Hematopoietic multipotent progenitor cell treated with erythropoietin and hydrocortisone succinate and interleukin-3 and kit ligand, for 8 days (in vitro differentiated cells): Measurements from ENCODE around the gene INTS3.
"Not testable (repeated sequence)": the region's sequence is repeated elsewhere in the genome, so short reads cannot be mapped to it uniquely, and the experiment has no call there.

Experiments
- DNase-seq: peaks from one replicate; pipeline ENCODE4 v3.0.0-alpha.2; 2015

Gene INTS3

DNA sequence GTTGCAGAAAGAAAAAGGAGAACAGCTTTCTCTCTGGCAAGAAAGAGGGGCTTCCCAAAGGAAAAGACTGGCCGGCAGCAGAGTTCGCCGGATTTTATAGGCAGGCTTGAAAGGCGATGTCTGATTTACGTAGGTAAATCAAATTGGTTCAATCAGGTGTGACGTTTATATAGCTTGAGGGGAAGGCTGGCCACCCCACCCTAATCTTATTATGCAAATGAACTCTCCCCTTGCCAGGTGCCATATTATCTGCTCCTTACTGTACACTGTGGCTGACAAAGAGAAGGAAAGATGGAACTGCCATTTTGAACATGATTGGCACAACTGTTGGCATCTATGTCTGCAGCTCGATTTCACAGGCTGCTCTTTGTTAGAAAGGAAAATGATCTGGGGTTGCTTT lies 16.8 kb upstream of the INTS3 start:
- no peak for DNase-seq

DNA sequence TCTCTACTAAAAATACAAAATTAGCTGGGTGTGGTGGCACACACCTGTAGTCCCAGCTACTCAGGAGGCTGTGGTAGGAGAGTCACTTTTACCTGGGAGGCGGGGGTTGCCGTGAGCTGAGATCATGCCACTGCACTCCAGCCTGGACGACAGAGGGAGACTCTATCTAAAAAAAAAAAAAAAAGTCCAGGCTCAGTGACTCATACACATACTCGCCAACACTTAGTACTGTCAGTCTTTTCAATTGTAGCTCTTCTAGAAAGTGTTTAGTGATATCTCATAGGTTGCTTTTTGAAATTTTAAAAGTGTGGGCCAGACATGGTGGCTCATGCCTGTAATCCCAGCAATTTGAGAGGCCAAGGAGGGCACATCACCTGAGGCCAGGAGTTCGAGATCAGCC lies 11.6 kb upstream of the INTS3 start:
- not testable (repeated sequence) for DNase-seq

DNA sequence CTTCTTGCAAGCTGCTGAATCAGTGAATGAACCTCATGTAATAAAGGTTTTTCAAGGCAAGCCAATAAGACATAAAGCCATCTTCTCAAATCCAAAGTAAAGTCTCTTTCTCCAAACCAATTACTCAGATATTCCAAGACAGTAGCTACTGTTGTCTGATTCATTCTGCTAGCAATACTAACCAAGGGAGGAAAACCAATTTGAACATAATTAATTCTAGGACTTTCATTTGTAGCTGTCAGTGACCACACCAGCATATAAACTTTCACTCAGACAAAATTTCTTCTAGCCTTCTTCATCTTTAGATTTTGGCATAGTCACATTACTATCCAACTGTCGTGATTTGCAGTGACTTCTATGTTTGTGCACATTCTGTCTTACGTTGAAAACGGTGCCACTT lies 10.5 kb upstream of the INTS3 start:
- no peak for DNase-seq

DNA sequence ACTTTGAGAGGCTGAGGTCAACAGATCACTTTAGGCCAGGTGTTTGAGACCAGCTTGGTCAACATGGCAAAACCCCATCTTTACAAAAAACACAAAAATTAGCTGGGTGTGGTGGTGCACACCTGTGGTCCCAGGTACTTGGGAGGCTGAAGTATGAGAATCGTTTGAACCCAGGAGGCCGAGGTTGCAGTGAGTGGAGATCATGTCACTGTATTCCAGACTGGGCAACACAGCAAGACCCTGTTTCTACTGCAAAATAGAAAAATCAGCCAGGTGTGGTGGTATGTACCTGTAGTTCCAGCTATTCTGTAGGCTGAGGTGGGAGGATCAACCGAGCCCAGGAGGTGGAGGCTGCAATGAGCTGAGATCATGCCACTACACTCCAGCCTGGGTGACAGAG lies 4.2 kb upstream of the INTS3 start:
- no peak for DNase-seq

DNA sequence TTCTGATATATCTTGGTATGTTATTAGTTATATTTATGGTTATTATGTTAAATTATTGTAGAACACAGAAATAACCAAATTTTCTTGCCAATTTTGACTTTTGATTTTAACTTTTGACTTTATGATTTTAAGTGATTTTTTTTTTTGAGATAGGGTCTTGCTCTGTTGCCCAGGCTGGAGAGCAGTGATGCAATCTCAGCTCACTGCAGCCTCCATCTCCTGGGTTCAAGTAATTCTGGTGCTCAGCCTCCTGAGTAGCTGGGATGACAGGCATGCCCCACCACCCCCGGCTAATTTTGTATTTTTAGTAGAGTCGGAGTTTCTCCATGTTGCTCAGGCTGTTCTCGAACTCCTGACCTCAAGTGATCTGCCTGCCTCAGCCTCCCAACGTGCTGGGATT lies 3.2 kb upstream of the INTS3 start:
- DNase-seq, result not testable (repeated sequence)

DNA sequence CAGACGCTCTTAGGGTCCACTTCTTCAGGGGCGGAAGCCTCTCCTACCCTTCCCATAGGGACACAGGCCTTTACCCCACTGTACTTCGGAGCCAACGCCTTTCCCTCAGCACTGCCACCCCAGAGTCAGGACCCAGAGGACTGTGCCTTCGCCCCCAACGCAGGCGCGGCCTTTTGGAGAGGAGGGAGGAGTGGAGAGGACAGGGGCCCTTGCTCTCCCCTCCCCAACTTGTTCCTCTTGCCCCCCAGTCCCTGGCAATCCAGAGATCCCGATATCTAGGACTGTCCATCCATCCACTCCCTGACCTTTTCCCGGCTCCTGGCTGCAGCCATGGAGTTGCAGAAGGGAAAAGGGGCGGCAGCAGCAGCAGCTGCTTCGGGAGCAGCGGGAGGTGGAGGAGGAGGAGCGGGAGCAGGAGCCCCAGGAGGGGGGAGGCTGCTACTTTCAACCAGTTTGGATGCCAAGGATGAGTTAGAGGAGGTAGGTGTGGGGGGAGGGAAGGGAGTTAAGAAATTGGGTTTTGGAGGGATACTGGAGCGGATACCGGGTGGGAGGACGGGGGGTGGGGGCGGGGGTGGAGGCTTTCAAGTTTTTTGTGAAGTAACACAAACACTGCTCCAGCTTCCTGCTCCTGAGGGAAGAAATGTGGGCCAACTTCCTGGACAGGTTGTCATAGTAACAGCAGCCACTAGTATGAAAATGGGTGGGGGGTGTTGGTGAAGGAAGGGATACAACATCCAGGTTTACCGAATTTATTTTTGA lies 636 bp downstream of the INTS3 start:
- DNase-seq, result peak; percentile 44

DNA sequence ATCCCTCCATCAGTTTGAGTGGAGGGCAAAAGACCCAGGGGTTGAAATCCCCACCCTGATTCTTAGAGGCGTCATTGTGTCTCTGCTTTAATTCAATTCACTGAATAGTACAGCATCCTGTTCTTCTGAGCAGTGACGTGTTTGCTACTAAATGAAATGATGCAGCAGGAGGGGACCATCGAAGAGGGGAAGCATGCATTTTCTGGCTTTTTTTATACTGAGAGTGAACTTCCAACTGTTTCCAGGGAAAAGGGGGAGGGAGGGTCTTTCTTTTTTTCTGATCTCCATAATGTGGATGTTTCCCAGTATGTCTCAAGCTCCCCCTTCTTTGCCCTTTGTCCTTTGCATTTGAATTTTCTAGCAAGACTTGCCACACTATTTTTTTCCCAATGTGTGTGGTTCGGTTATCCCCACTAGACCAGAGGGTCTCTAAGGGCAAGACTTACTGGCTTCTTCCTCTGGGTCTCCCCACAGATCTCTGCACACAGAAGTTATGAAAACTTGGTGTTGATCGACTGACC lies 2.7 kb downstream of the INTS3 start:
- no peak for DNase-seq

DNA sequence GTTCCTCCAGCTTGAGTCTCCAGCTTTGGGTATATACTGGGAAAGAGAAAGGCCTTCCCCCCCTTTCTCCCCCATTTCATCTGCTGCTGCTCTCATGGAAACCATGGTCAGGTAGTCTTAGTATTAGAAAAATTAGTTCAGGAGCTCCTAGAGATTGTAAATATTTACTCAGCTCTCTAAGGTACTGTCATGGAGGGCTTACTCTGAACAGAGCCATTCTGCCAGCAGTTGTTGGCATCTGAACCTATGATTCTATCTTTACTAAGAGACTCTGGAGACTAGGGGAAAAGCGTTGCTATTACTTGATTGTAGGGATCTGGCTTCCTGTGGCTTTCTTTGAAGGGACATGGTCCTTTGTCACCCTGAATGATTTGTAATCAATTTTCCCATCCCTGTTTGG lies 6.1 kb downstream of the INTS3 start:
- DNase-seq, result no peak

DNA sequence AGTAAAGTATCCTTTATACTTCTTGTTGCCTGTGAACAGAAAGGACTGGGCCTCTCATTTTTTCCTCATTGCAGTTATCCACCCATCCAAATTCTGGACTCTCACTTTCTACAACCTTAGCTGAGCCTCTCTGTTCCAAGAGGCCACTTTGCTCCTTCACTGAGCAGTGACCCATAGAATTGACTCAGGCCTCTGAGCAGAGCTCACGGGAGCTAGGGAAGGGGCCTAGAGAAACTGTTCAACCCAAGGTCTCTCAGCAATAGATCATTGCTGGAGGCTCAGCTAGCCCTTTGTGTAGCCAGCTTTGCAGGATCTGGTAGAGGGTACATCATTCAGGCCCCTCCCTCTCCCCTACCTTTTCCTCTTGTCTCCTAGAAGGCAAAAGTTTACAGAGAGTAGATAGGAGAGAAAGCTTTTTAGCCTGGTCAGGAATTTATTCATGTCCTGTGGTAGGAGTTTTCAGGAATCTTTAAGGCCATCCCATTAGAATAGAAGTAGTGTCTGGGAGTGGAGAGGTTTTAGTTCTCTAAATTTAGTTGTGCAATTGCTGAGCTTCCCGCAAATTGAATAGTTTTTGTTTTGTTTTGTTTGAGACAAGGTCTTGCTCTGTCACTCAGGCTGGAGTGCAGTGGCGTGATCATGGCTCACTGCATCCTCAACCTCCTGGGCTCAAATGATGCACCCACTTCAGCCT lies 6.7 kb downstream of the INTS3 start:
- DNase-seq, result no peak

DNA sequence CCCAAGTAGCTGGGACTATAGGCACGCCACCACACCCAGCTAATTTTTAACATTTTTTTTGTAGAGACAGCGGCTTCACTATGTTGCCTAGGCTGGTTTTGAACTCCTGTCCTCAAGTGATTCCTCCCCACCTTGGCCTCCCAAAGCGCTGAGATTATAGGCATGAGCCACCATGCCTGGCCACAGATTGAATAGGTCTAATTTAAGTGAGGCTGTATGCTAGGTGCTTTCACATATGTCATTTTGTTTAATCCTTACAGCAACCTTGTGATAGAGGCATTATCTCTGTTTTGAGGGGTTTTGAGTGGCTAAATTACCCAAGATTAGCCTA lies 7.2 kb downstream of the INTS3 start:
- DNase-seq, result no peak

DNA sequence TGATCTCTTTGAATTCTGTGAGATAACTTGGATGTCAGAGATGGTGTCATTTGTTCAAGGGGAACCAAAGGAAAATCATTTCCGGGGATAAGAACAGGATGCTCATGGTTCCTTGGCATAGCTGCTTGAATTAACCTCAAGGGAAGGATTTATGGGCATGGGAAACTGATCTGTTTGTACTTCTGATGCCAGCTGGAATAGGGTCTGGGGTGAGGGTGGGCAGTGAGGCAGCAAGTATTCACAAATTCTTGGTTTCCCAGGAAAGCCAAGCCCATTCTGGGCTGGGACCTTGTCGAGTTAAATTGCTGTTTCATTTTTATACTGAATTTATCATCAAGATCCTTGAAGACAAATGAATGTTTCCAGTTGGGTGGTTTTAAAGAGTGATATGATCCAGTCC lies 14.1 kb downstream of the INTS3 start:
- no peak for DNase-seq

DNA sequence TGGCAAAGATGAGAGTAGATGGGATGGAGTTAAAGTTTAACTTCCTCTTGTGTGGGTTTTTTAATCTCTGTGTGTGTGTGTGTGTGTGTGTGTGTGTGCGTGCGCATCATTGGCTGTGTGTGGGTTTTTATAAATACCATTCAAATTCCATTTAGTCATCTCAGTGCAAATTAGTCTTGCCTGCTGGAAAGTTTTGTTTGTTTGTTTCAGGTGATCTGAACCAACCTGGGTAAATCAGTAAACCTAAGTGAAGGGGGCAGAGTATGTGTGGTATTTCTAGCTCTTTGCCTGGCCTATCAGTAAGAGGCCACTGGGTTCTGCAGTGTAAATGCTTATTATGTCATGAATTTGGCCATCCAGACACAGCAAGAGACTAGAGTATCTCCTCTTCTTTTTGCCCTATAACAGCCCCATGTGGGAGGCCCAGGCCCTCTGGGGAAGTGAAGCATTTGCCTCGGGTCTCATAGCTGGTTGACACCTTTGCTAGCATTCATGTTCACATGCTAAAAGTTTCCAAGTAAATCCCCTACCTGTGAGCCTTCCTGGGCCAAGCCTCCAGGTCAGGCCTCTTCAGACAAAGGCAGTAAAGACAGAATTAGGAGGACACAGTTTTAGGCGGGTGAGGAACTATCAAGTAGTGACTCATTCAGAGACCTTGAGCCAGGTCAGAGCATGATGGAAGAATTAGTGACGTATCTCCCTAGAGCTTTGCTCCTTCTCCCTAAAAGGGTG lies 14.7 kb downstream of the INTS3 start:
- DNase-seq, result no peak

DNA sequence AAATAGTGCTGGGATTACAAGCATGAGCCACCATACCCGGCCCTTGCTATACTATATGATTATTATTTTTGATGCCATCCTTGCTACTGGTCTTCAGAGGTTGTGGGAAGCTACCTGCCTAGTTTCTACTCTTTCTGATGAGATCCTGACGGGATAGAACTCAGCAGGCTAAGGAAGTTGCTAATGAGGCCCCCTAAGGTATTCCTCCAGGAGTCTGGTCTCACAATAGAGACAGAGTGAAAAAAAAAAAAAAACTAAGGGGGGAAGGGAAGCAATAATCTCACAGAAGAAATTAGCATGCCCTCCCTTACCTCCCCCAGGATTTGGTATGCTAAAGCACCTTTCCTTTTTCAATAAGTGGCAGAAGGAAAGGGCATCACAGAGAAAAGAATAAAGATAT lies 17.6 kb downstream of the INTS3 start:
- no peak for DNase-seq

DNA sequence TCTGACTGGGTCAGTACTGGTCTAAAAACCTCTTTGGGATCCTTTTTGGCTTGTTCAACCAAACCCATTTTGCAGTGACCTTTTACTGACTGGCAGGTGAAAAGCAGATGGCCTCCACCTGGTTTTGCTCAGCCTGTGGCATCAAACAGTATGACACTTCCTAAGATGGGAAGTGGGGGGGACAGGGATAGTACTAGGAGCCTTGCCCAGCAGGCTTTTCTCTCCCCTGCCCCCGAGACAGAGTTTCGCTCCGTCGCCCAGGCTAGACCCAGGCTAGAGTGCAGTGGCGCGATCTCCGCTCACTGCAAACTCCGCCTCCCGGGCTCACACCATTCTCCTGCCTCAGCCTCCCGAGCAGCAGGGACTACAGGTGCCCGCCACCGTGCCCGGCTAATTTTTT lies 18.3 kb downstream of the INTS3 start:
- DNase-seq, result no peak

DNA sequence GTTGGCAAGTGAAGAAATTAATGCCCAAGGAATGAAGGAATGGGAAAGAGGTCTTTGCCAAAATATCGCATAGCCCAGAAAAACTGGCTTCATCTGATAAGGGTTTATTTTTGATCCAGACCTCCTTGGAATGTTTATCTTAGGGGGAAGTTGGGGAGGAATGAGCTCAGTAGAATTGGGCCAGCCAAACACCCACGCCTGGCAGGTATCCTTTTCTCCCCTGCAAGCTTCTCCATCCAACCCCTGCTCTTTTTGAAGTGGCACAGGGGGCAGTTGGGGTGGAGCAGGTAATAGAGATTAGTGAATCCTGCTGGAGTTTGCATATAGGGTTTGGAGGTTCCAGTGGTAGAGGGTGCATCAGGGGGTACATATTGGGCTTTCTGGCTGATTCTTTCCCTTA lies 21.1 kb downstream of the INTS3 start:
- DNase-seq, result no peak

DNA sequence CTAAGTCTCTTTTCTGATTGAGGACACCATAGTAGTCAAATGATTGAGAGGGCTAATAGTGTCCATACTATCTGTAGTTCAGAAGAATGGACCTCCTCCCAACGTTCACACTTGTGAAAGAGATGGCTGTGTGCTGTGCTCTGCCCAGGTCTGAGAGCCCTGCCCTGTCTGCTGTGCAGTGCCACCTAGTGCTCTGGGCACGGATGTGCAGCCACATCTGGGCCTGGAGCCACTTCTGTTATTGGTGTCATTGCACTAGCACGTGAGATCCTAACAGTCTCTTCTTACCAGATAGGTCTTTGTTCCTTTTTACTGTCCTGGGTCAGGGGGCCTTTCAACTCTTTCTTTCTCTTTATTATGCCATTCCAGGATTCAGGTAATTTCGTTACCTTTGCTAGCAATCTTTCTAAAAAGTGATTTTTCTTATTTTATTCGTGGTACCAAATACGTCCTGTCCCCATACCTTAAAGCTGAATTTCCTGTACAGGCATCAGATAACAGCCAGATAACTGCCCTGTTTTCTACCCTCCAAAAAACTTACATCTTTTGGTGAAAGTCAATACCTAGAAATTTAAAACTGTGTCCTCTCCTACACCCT lies 21.7 kb downstream of the INTS3 start:
- DNase-seq, result peak; percentile 88

DNA sequence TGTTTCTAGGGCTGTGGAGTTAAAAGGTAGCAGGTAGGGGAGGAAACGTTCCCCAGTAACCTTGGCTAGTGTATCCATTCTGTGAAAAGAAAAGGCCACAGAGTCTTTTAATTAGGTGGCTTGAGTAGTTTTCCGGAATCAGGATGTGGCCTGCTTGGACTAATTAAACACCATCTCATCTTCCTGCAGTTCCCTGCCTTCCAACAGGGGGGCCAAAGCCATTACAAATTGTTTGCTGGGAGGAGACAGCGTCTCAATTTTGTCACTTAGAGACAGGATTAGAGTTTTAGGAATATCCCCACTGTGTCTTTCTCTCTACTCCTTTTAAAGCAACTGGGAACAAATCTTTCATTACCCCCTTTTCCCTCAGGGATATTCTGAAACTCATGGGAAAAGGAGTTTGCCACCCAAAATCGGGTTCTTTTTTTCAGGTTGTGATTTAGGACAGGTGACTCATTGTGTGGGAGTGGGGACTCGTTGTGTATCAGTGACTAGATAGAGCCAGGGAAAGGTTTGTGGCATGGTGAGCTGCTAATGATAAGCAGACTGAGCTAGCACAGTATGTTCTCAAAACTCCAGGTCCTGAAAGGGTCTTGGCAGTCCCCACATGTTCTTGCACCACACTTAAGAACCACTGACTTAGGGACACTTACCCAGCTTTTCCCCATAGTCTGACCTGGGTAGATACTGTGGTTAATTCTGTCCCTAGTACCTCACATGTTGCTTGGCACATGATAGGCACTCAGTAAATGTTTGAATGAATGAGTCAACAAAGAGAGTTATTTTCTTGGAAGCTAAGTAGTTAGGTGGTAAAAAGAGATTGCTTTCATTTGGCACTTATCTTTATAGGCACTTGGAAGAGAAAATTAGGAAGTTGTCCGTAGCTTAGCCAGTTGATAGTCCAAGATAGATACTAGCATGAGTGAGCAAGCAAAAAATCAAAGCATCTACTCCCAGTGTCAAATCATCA lies 22.5 kb downstream of the INTS3 start:
- peak; percentile 47 for DNase-seq

DNA sequence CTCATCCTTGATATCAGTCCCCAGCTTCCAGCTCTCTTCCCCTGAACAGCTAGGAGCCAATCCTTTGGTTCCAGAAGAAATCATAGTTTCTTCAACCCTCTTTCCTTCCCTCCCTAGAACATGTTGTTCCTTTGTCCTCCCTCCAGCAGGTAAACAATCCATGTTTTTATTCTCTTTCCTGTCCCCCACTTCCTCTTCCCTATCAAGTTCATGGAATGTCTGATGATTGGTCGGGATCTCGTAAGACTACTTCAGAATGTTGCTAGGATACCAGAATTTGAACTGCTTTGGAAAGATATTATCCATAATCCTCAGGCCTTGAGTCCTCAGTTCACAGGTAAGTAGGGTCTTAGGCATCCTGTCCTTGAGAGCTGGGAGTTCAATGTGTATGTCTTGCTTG lies 24.2 kb downstream of the INTS3 start:
- no peak for DNase-seq

DNA sequence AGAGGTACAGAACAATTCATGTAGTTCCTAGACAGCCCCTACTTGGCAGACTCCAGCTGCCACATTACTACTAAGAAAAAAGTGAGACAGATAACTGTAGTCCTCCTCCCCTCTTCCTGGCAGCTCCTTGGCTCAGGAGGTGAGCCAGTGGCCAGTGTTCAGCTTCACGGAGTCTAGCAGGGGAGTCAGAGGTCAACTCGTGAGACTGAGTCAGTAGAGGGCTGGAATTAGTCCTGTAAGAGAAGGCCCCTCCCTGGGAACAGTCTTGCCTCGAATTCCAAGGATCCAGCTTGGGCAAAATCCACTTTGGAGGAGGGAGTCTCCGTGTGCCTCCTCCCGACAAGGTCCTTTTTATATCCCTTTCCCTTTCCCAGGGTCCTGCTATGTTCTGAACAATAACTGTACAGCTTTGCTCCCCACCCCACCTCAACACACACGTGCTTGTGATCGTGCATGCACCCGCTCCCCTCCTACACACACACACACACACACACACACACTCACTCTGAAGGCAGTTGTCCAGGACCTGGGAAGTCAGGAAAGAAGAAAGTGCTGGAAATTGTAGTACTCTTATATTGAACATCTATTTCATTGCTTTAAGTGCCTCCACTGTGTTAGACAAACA lies 24.8 kb downstream of the INTS3 start:
- DNase-seq, result no peak

DNA sequence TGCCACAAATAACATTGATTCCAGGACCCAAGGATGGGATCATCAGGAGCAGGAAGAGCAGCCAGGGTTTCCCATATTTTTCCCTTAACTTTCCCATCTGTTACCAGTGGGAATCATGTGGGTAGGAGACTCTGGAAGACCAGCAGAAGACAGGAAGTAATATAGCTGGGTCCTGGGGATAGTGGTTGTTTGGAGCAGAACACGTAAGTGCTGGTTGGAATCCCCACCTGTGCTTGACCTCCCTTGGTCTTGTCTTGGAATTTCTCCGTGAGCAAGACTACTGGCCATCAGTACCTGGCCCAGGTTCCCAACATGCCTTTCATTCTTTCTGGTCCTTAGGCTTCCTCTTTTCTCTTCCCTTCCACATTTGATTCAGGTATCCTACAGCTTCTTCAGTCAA lies 26.4 kb downstream of the INTS3 start:
- DNase-seq, result no peak

DNA sequence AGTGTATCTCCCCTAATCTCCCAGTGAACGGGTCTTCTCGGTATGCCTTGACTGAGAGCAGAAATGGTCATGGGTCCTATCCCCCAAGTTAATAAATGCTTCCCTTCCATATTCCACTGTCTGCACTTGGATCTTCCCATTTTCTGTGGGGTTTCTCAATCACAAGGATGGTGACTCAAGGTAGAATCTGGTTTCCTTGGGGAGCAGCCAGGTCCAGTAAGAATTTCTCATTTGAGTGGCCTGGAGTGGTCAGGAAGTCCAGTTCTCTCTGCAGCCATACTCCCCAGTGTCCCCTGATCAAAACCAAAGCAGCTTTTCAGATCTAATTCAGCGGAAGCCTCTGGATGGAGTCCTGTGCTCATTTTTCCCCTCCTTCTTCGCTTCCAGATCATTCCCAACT lies 32.6 kb downstream of the INTS3 start:
- DNase-seq, result no peak
